ENCODE data around the gene KCND2. TPM values are rescaled to one million over a fixed set of nuclear protein-coding genes. Genes with fewer than 3 reads are reported as not detected.

The KCND2 gene
- total RNA-seq, 1 experiment from 2014 or later: not detected

GRCh38 chr7:120512701-120513100, 239.7 kb downstream of the KCND2 start:
- intact Hi-C loops (cut with micrococcal nuclease; ENCODE audit: unreplicated experiment): no loop called here
- no peaks in the 10 kb centered on the region for H3K4me1 ChIP-seq (ENCODE audit: control insufficient read depth, insufficient read depth, low read length)
- no peak overlapping the region for H3K4me3 ChIP-seq (ENCODE audit: low read depth in 2 of 2, low read length in 2 of 2)
- CTCF ChIA-PET: no interaction called here
- no TSS peak for BruUV-seq (replicated peaks)
- ATAC-seq (no peak), DNase-seq (ENCODE audit: low read depth, low spot score) (no peak)
- in situ Hi-C loops (cut with HindIII; ENCODE audit: low pct_unique_long_range_greater_than_20kb, low sequenced_read_pairs): no loop called here
- no peak overlapping the region for H3K27ac ChIP-seq (ENCODE audit: low read length)
- no peaks in the 10 kb centered on the region for H3K27me3 ChIP-seq (ENCODE audit: control insufficient read depth, insufficient read depth, low read length)
- POLR2A ChIA-PET: interaction anchor here (0.6 kb wide), 1 partner anchor 518 kb away, joined by 6 read pairs; no protein-coding TSS in a partner anchor
- TF ChIP-seq, protein P1, sequence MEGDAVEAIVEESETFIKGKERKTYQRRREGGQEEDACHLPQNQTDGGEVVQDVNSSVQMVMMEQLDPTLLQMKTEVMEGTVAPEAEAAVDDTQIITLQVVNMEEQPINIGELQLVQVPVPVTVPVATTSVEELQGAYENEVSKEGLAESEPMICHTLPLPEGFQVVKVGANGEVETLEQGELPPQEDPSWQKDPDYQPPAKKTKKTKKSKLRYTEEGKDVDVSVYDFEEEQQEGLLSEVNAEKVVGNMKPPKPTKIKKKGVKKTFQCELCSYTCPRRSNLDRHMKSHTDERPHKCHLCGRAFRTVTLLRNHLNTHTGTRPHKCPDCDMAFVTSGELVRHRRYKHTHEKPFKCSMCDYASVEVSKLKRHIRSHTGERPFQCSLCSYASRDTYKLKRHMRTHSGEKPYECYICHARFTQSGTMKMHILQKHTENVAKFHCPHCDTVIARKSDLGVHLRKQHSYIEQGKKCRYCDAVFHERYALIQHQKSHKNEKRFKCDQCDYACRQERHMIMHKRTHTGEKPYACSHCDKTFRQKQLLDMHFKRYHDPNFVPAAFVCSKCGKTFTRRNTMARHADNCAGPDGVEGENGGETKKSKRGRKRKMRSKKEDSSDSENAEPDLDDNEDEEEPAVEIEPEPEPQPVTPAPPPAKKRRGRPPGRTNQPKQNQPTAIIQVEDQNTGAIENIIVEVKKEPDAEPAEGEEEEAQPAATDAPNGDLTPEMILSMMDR (IDR thresholded peaks at IDR 0.05): no peak
- TF ChIP-seq, protein P2, sequence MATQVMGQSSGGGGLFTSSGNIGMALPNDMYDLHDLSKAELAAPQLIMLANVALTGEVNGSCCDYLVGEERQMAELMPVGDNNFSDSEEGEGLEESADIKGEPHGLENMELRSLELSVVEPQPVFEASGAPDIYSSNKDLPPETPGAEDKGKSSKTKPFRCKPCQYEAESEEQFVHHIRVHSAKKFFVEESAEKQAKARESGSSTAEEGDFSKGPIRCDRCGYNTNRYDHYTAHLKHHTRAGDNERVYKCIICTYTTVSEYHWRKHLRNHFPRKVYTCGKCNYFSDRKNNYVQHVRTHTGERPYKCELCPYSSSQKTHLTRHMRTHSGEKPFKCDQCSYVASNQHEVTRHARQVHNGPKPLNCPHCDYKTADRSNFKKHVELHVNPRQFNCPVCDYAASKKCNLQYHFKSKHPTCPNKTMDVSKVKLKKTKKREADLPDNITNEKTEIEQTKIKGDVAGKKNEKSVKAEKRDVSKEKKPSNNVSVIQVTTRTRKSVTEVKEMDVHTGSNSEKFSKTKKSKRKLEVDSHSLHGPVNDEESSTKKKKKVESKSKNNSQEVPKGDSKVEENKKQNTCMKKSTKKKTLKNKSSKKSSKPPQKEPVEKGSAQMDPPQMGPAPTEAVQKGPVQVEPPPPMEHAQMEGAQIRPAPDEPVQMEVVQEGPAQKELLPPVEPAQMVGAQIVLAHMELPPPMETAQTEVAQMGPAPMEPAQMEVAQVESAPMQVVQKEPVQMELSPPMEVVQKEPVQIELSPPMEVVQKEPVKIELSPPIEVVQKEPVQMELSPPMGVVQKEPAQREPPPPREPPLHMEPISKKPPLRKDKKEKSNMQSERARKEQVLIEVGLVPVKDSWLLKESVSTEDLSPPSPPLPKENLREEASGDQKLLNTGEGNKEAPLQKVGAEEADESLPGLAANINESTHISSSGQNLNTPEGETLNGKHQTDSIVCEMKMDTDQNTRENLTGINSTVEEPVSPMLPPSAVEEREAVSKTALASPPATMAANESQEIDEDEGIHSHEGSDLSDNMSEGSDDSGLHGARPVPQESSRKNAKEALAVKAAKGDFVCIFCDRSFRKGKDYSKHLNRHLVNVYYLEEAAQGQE (IDR thresholded peaks at IDR 0.05; ENCODE audit: insufficient read depth in 1 of 2, low read depth in 2 of 2, low read length in 1 of 2): no peak
- no peak for TF ChIP-seq POLR2AphosphoS5 (IDR thresholded peaks at IDR 0.05; ENCODE audit: low read depth, low read length)
- TF ChIP-seq SIN3A (IDR thresholded peaks at IDR 0.05; ENCODE audit: borderline replicate concordance, insufficient read depth, low read depth, low read length): no peak
- TF ChIP-seq TCF7L2 (IDR thresholded peaks at IDR 0.05; ENCODE audit: low read depth, low read length): no peak
- H3K9me3 ChIP-seq (ENCODE audit: control insufficient read depth, insufficient read depth, low read depth, low read length): no peaks in the 10 kb centered on the region
- no peaks in the 10 kb centered on the region for H3K36me3 ChIP-seq (ENCODE audit: control insufficient read depth, insufficient read depth, low read length)

GRCh38 chr7:120519224-120519623, 246.2 kb downstream of the KCND2 start:
- no TSS peak for BruUV-seq (replicated peaks)
- no peaks in the 10 kb centered on the region for H3K27me3 ChIP-seq (ENCODE audit: control insufficient read depth, insufficient read depth, low read length)
- ChIA-PET POLR2A (no interaction called here), CTCF (no interaction called here)
- DNase-seq (ENCODE audit: low read depth, low spot score) (no peak), ATAC-seq (no peak)
- TF ChIP-seq, protein P2 (IDR thresholded peaks at IDR 0.05; ENCODE audit: insufficient read depth in 1 of 2, low read depth in 2 of 2, low read length in 1 of 2): no peak
- TF ChIP-seq, protein P1 (IDR thresholded peaks at IDR 0.05): no peak
- no peak for TF ChIP-seq POLR2AphosphoS5 (IDR thresholded peaks at IDR 0.05; ENCODE audit: low read depth, low read length)
- TF ChIP-seq SIN3A (IDR thresholded peaks at IDR 0.05; ENCODE audit: borderline replicate concordance, insufficient read depth, low read depth, low read length): no peak
- no peak for TF ChIP-seq TCF7L2 (IDR thresholded peaks at IDR 0.05; ENCODE audit: low read depth, low read length)
- no peak overlapping the region for H3K27ac ChIP-seq (ENCODE audit: low read length)
- no peak overlapping the region for H3K4me3 ChIP-seq (ENCODE audit: low read depth in 2 of 2, low read length in 2 of 2)
- no peaks in the 10 kb centered on the region for H3K9me3 ChIP-seq (ENCODE audit: control insufficient read depth, insufficient read depth, low read depth, low read length)
- H3K36me3 ChIP-seq (ENCODE audit: control insufficient read depth, insufficient read depth, low read length): no peaks in the 10 kb centered on the region
- H3K4me1 ChIP-seq (ENCODE audit: control insufficient read depth, insufficient read depth, low read length): no peaks in the 10 kb centered on the region
- in situ Hi-C loops (cut with HindIII; ENCODE audit: low pct_unique_long_range_greater_than_20kb, low sequenced_read_pairs) (no loop called here), intact Hi-C loops (cut with micrococcal nuclease; ENCODE audit: unreplicated experiment) (no loop called here)

Measured in Panc1 (cell line).